ENCODE measurements around the gene PAXX.

- TF ChIP-seq CTCF (IDR thresholded peaks at IDR 0.05) (no peak), POLR2A (IDR thresholded peaks at IDR 0.05) (no peak)
Observed at GRCh38 chr9:137040568-137040967, 48.3 kb downstream of the PAXX start.

Measured in uterus (tissue), 2 donors.